Heart right ventricle (tissue), 16 donors: ENCODE results near the gene EIF3D. TPM values are rescaled to one million over a fixed set of nuclear protein-coding genes. Genes with fewer than 3 reads are reported as not detected.

ENCODE experiments used
- ATAC-seq, 8 donors: fragments of 200-7000 bp; cut with Tn5 transposase; one replicate each; pipeline ENCODE4 v1.9.1; 2020; ENCODE audit warnings: mild to moderate bottlenecking in 8 of 8, moderate library complexity in 8 of 8, moderate number of reproducible peaks in 1 of 8
- DNase-seq, 2 donors: peaks; one replicate each; pipeline ENCODE4 v3.0.0-alpha.2; 2020
- H3K27ac ChIP-seq, 10 donors: fragments of 200-600 bp; sonication (generic) in 2 of 10; one replicate each; pipeline versions ENCODE4 v1.5.0 to v1.8.0; 2020 to 2022; ENCODE audit warnings: mild to moderate bottlenecking in 3 of 10
- H3K27me3 ChIP-seq, 7 donors: fragments of 200-600 bp; one replicate each; pipeline ENCODE4 v1.8.0; 2021 to 2022; ENCODE audit warnings: mild to moderate bottlenecking in 2 of 7
- H3K36me3 ChIP-seq, 9 donors: fragments of 200-600 bp; sonication (generic) in 1 of 9; one replicate each; pipeline versions ENCODE4 v1.5.0 to v1.8.0; 2020 to 2022; ENCODE audit warnings: mild to moderate bottlenecking in 2 of 9
- H3K4me1 ChIP-seq, 9 donors: fragments of 200-600 bp; sonication (generic) in 1 of 9; one replicate each; pipeline versions ENCODE4 v1.5.0 to v1.8.0; 2020 to 2022; ENCODE audit warnings: mild to moderate bottlenecking in 4 of 9
- H3K4me3 ChIP-seq, 10 donors: fragments of 200-600 bp; sonication (generic) in 2 of 10; one replicate each; pipeline versions ENCODE4 v1.5.0 to v1.8.0; 2020 to 2022; ENCODE audit warnings: mild to moderate bottlenecking in 7 of 10, moderate library complexity in 2 of 10
- H3K9me3 ChIP-seq, 11 donors: fragments of 200-600 bp in 10 of 11; sonication (generic) in 2 of 11; one replicate each; pipeline versions ENCODE4 v1.5.0 to v1.8.0; 2013 to 2022; ENCODE audit warnings: mild to moderate bottlenecking in 2 of 11, control low read depth in 1 of 11, moderate library complexity in 1 of 11
- CTCF ChIP-seq, 9 donors: fragments of 200-600 bp; sonication (generic) in 2 of 9; IDR thresholded peaks; one replicate each; pipeline versions ENCODE4 v1.5.0 to v1.8.0; 2021 to 2022; ENCODE audit warnings: antibody characterized with exemption in 9 of 9, mild to moderate bottlenecking in 5 of 9, moderate library complexity in 1 of 9
- WGBS, 2 donors: extraction: QIAGEN DNeasy Blood & Tissue Kit; methylation state at CpG; one replicate each; pipeline ENCODE4 v1.1.7; 2013; ENCODE audit warnings: inconsistent platforms in 1 of 2; 5-methylcytosine and 5-hydroxymethylcytosine counted together
- intact Hi-C, 10 donors: fragments of 100-400 bp; cut with DNase I; formaldehyde crosslinking; loops; one replicate each; pipeline versions ENCODE4 v1.11.1 to v1.14.2; 2022
- polyA plus RNA-seq, 2 donors: library from polyadenylated mRNA; stranded (reverse); fragments of 200-250 nt; gene quantifications; one replicate each; pipeline ENCODE4 v1.2.3, GENCODE V29; 2013
- total RNA-seq, 10 donors: library from RNA; stranded (reverse); fragmentation: NEBNext Ultra II Directional in 3 of 10; extraction: Animal tissue kit (Norgen Biotek cat#: 25700) in 3 of 10; gene quantifications; one replicate each; pipeline versions ENCODE4 v1.2.1 to v1.2.4, GENCODE V29; 2021 to 2023
- donor health status: Arrhythmogenic right ventricular cardiomyopathy.
- donor health status: ischemic (EF 13 %, LVEDD 7.1; RV severe dilation, severe dysfunction).
- donor health status: healthy with polysubstance abuse.
- donor health status: DM: no; HTN: yes; CAD: no.
- donor health status: DM: no; HTN: no; CAD: no.
- donor health status: ischemic (EF 25% LVEDD 6.9; RV normal size, moderate dysfunction).
- donor health status: ischemic (EF 25% LVEDD 5.7; RV mildly dilated, moderate dysfunction).
- donor health status: healthy.
- donor health status: DM: yes; HTN: yes; CAD: no.
- donor health status: Ischemic cardiomyopathy.
- donor health status: ischemic (EF 35%, LVEDD 5.7; RV mildly dilated, moderate dysfunction).
- donor health status: nonischemic (EF 11% LVEDD 7.7; RV severe dilation, severe dysfunction).
- donor health status: DM: yes; HTN: yes; CAD: no.
- donor health status: PGD.
- donor health status: ischemic (EF 29% LVEDD 5.4; RV normal size, mild dysfunction).
- donor health status: nonischemic (EF 23%, LVEDD 6.1; RV moderate dilation, normal function).

Gene EIF3D
- total and polyA plus RNA-seq, 12 donors, result 61.4 to 180 (median 79.9) TPM

GRCh38 chr22:36512991-36513390, 16.0 kb downstream of the EIF3D start:
- H3K9me3 ChIP-seq, result no peaks in the 10 kb centered on the region
- TF ChIP-seq CTCF (IDR thresholded peaks at IDR 0.05), result no peak
- intact Hi-C loops, result no loop called here
- ATAC-seq, result no peak
- H3K4me3 ChIP-seq, result no peak overlapping the region
- H3K27ac ChIP-seq, result no peak overlapping the region
- no peak for DNase-seq
- peaks cover 0 to 16% (median 0%) of the 10 kb centered on the region in 9 donors for H3K4me1 ChIP-seq
- no peaks in the 10 kb centered on the region for H3K27me3 ChIP-seq
- WGBS, 2 donors, result 80 to 85% methylated on average over 4 of the region's 4 CpGs
- H3K36me3 ChIP-seq, result peaks cover 6 to 85% (median 71%) of the 10 kb centered on the region in 9 donors

GRCh38 chr22:36512333-36512732, 16.6 kb downstream of the EIF3D start:
- H3K4me3 ChIP-seq, result no peak overlapping the region
- ATAC-seq (no peak), DNase-seq (no peak)
- H3K36me3 ChIP-seq, result peaks cover 0 to 79% (median 65%) of the 10 kb centered on the region in 9 donors
- intact Hi-C loops, result no loop called here
- no peak for TF ChIP-seq CTCF (IDR thresholded peaks at IDR 0.05)
- no peaks in the 10 kb centered on the region for H3K9me3 ChIP-seq
- no peaks in the 10 kb centered on the region for H3K27me3 ChIP-seq
- H3K27ac ChIP-seq, result no peak overlapping the region
- H3K4me1 ChIP-seq, result peaks cover 0 to 22% (median 4%) of the 10 kb centered on the region in 9 donors
- WGBS, 2 donors, result 88 to 89% methylated on average over 8 of the region's 8 CpGs

- peaks cover 0 to 32% (median 11%) of the 10 kb centered on the region in 9 donors for H3K4me1 ChIP-seq
- ATAC-seq, result no peak
- TF ChIP-seq CTCF (IDR thresholded peaks at IDR 0.05), result peak in 7 of 9 donors; percentile 45 to 68 (median 57)
- WGBS, 2 donors, result 67% methylated on average over 17 of the region's 17 CpGs
- H3K27me3 ChIP-seq, result no peaks in the 10 kb centered on the region
- no peak overlapping the region for H3K4me3 ChIP-seq
- H3K9me3 ChIP-seq, result no peaks in the 10 kb centered on the region
- intact Hi-C loops, result no loop called here
- peaks cover 0 to 68% (median 54%) of the 10 kb centered on the region in 9 donors for H3K36me3 ChIP-seq
- DNase-seq, result no peak
- peak overlapping the region in 1 of 10 donors; percentile 17 for H3K27ac ChIP-seq
These were observed 17.7 kb downstream of the EIF3D start for GRCh38 chr22:36510966-36511881.

GRCh38 chr22:36510384-36510783, 18.6 kb downstream of the EIF3D start:
- ATAC-seq (no peak), DNase-seq (no peak)
- 85 to 90% methylated on average over 3 of the region's 3 CpGs for WGBS, 2 donors
- Histone ChIP-seq H3K36me3 (peaks cover 0 to 59% (median 46%) of the 10 kb centered on the region in 9 donors), H3K27ac (peak overlapping the region in 1 of 10 donors; percentile 17), H3K27me3 (no peaks in the 10 kb centered on the region), H3K4me3 (no peak overlapping the region), H3K9me3 (no peaks in the 10 kb centered on the region), H3K4me1 (peaks cover 0 to 36% (median 15%) of the 10 kb centered on the region in 9 donors)
- intact Hi-C loops, result no loop called here
- no peak for TF ChIP-seq CTCF (IDR thresholded peaks at IDR 0.05)
